ENCODE results near the gene ZBTB38. TPM values are rescaled to one million over a fixed set of nuclear protein-coding genes. Genes with fewer than 3 reads are reported as not detected.

Gene ZBTB38
- total and polyA plus RNA-seq, 2 donors (not counting 1 experiment from before 2014, with no cell fraction given), result 13.8 to 71.2 TPM

- H3K36me3 ChIP-seq (replicated peaks in 1 of 2; ENCODE audit: control extremely low read depth in 1 of 2, control insufficient read depth in 1 of 2, extremely low read depth in 1 of 2, insufficient read depth in 2 of 2, low read length in 1 of 2), result peaks cover 0 to 9% of the 10 kb centered on the region in 2 experiments
- ChIA-PET POLR2A (interaction anchor here (0.8 to 2.5 kb wide), 5 partner anchors 10 to 31 kb away, joined by 3 to 8 read pairs (median 4); no protein-coding TSS in a partner anchor), CTCF (interaction anchor here (0.8 to 2.0 kb wide), 6 partner anchors 10 to 53 kb away, joined by 3 to 7 read pairs (median 4); no protein-coding TSS in a partner anchor)
- intact Hi-C loops (cut with micrococcal nuclease), result loop anchor here (2.0 kb wide), 2 partner anchors 14 to 30 kb away; no protein-coding TSS in a partner anchor
- H3K27me3 ChIP-seq (replicated peaks in 1 of 4; ENCODE audit: control extremely low read depth in 1 of 4, control insufficient read depth in 3 of 4, insufficient read depth in 4 of 4, low read length in 3 of 4), result no peaks in the 10 kb centered on the region
- TF ChIP-seq CTCF (IDR thresholded peaks at IDR 0.05), result no peak
- TF ChIP-seq EZH2 (IDR thresholded peaks at IDR 0.05; ENCODE audit: borderline replicate concordance, insufficient read depth, low read depth, low read length, poor library complexity, severe bottlenecking), result no peak
- no peaks in the 10 kb centered on the region for H4K20me1 ChIP-seq (ENCODE audit: control insufficient read depth, insufficient read depth, low read length, poor library complexity, severe bottlenecking)
- peaks cover 8 to 14% of the 10 kb centered on the region in 2 donors for H3K4me1 ChIP-seq (ENCODE audit: control insufficient read depth in 2 of 2, insufficient read depth in 2 of 2, low read length in 2 of 2)
- peak overlapping the region; percentile 98 for H2AFZ ChIP-seq (ENCODE audit: insufficient read depth, low read depth, low read length, poor library complexity, severe bottlenecking)
- peaks cover 43% of the 10 kb centered on the region for H3K4me1 Mint-ChIP-seq
- peak overlapping the region; percentile 71 for H3K27ac Mint-ChIP-seq
- H3K9me3 ChIP-seq (ENCODE audit: control extremely low read depth in 1 of 3, control insufficient read depth in 2 of 3, insufficient read depth in 1 of 3, low read length in 2 of 3), result no peaks in the 10 kb centered on the region
- peak overlapping the region in 1 of 5 experiments; percentile 80 for H3K4me3 ChIP-seq (ENCODE audit: control extremely low read depth in 1 of 5, extremely low read depth in 1 of 5, insufficient read depth in 1 of 5, low read depth in 2 of 5, low read length in 4 of 5)
- peak overlapping the region in 1 of 2 donors; percentile 90 for H3K27ac ChIP-seq (ENCODE audit: low read length in 2 of 2)
- H3K4me2 ChIP-seq (replicated peaks; ENCODE audit: low read depth, low read length, poor library complexity, severe bottlenecking), result peak overlapping the region; percentile 89
- peak overlapping the region; percentile 61 for H3K4me3 Mint-ChIP-seq
- DNase-seq (no peak), ATAC-seq (ENCODE audit: low read depth) (no peak)
- H3K9me3 Mint-ChIP-seq (ENCODE audit: insufficient read depth), result peaks cover 7% of the 10 kb centered on the region
- no CpG with 5 or more reads among the region's 1 CpG for WGBS (ENCODE audit: insufficient coverage)
- no peaks in the 10 kb centered on the region for H3K79me2 ChIP-seq (ENCODE audit: control insufficient read depth, insufficient read depth, low read length)
- no peaks in the 10 kb centered on the region for H3K27me3 Mint-ChIP-seq
- no peak overlapping the region for H3K9ac ChIP-seq (ENCODE audit: low read length)
Observed at GRCh38 chr3:141401095-141401494, 32.8 kb downstream of the ZBTB38 start.

Measured in B cell (primary cell).